Measurements from ENCODE around the gene TRAM2.

DNA sequence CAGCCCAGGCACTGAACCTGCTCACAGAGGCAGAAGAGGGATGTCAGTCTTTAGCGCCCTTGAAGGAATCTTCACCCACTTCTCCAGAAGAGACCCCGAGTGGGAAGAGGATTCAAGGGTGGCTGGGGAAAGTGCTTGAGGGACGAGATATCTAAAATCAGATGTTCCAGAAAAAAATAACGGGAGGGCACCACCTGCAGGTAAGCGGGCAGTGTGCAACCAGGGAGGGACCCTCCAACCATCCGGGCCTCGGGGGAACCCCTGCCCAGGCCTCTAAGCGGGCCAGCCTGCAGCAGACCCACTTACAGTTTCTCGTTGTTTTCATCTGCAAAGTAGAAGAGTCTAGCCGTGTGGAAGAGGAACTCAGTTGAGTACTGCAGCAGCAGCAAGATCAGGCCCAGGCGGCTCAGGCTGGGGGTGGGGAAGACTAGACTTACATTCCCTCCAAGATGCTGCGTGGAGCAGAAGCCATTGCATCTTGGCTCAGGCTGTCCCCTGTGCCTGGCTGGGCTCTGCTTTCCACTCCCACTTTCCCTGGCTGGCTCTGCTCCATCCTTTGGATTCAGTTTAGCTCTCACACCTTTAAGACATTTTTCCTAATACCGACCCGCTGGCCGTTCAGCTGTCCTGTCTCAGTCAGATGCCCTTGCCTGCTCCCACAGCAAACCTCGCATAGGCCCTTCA, 71.0 kb downstream of the TRAM2 start:
- TF ChIP-seq, protein P1, sequence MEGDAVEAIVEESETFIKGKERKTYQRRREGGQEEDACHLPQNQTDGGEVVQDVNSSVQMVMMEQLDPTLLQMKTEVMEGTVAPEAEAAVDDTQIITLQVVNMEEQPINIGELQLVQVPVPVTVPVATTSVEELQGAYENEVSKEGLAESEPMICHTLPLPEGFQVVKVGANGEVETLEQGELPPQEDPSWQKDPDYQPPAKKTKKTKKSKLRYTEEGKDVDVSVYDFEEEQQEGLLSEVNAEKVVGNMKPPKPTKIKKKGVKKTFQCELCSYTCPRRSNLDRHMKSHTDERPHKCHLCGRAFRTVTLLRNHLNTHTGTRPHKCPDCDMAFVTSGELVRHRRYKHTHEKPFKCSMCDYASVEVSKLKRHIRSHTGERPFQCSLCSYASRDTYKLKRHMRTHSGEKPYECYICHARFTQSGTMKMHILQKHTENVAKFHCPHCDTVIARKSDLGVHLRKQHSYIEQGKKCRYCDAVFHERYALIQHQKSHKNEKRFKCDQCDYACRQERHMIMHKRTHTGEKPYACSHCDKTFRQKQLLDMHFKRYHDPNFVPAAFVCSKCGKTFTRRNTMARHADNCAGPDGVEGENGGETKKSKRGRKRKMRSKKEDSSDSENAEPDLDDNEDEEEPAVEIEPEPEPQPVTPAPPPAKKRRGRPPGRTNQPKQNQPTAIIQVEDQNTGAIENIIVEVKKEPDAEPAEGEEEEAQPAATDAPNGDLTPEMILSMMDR (IDR thresholded peaks at IDR 0.05), result no peak
- no peak for TF ChIP-seq POLR2A (IDR thresholded peaks at IDR 0.05)

Measured in right lobe of liver (tissue), 4 donors.